ENCODE measurements around the gene RTN4RL1. TPM values are rescaled to one million over a fixed set of nuclear protein-coding genes. Genes with fewer than 3 reads are reported as not detected.

Gene RTN4RL1
- total RNA-seq, 1 donor = 1.1 TPM

GRCh38 chr17:2051061-2051932 is 26.2 kb upstream of the RTN4RL1 start:
- H4K20me1 ChIP-seq (ENCODE audit: insufficient read depth, low read length) = no peaks in the 10 kb centered on the region
- H3K9me3 ChIP-seq (ENCODE audit: low read depth, low read length) = no peaks in the 10 kb centered on the region
- H3K4me2 ChIP-seq (ENCODE audit: insufficient read depth, low read length) = peak overlapping the region; percentile 74
- peaks cover 17% of the 10 kb centered on the region for H3K4me1 ChIP-seq (ENCODE audit: insufficient read depth, low read length)
- no peak overlapping the region for H2AFZ ChIP-seq (ENCODE audit: low read length)
- TF ChIP-seq CTCF (IDR thresholded peaks at IDR 0.05; ENCODE audit: extremely low read depth, low read depth, low read length) = no peak
- peaks cover 1% of the 10 kb centered on the region for H3K36me3 ChIP-seq (ENCODE audit: insufficient read depth, low read length)
- DNase-seq (ENCODE audit: insufficient read length, low spot score, missing footprints) = peak; percentile 93
- peak overlapping the region; percentile 67 for H3K4me3 ChIP-seq (ENCODE audit: insufficient read depth, low read length)
- H3K79me2 ChIP-seq (ENCODE audit: insufficient read depth, low read length) = peaks cover 3% of the 10 kb centered on the region
- H3K27ac ChIP-seq (ENCODE audit: low read depth, low read length) = no peak overlapping the region
- H3K27me3 ChIP-seq (ENCODE audit: insufficient read depth, low read length) = peaks cover 7% of the 10 kb centered on the region

GRCh38 chr17:2050300-2051060 is 25.3 kb upstream of the RTN4RL1 start:
- H2AFZ ChIP-seq (ENCODE audit: low read length) = no peak overlapping the region
- peak; percentile 97 for DNase-seq (ENCODE audit: insufficient read length, low spot score, missing footprints)
- no peaks in the 10 kb centered on the region for H3K79me2 ChIP-seq (ENCODE audit: insufficient read depth, low read length)
- H3K36me3 ChIP-seq (ENCODE audit: insufficient read depth, low read length) = peaks cover 5% of the 10 kb centered on the region
- H4K20me1 ChIP-seq (ENCODE audit: insufficient read depth, low read length) = no peaks in the 10 kb centered on the region
- TF ChIP-seq CTCF (IDR thresholded peaks at IDR 0.05; ENCODE audit: extremely low read depth, low read depth, low read length) = no peak
- H3K27ac ChIP-seq (ENCODE audit: low read depth, low read length) = no peak overlapping the region
- H3K4me2 ChIP-seq (ENCODE audit: insufficient read depth, low read length) = peak overlapping the region; percentile 74
- peaks cover 17% of the 10 kb centered on the region for H3K4me1 ChIP-seq (ENCODE audit: insufficient read depth, low read length)
- H3K4me3 ChIP-seq (ENCODE audit: insufficient read depth, low read length) = peak overlapping the region; percentile 67
- peaks cover 7% of the 10 kb centered on the region for H3K27me3 ChIP-seq (ENCODE audit: insufficient read depth, low read length)
- no peaks in the 10 kb centered on the region for H3K9me3 ChIP-seq (ENCODE audit: low read depth, low read length)

DNA sequence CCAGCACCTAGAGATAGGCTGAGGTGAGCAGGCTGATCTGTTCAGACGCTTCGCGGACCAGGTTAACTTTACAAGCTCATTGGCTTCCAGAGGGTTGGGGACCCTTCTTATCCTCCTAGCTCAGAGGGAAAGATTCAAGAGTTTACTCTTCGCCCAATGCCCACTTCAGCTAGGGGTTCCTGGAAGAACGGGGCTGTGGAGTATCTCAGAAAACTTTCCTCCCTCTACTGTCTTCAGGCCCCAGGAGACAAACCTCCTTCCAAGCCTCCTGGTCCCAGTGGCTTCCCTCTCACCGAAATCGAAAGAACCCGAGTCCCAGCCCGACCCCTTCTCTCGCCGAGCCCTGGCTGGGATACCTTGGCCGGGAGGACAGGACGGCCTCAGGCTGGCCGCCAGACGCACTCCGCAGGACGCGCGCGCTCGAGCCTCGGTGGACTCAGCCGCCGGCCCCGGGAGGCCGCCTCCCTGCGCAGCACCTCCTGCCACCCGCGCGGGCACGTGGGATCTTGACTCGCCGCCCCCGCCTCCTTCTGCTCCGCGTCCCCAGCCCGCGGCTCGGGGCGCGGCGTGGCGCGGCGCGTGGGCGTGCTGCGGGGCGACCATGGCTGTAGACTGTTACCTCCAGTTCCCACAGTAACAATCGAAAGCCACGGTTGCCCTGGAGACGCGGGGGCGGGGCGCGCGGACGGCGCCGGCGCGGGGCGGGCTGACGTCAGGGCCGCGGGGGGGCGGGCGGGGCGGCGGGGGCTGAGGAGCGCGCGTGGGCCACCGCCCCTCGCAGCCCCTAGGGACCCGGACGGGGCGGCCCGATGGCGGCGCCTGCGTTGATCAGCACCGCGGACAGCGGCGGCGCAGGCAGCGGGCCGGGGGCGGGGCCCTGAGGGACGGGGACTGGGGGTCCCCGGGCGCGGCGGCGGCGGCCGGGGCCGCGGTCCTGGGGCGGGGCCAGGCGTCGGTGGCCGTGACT is 24.5 kb upstream of the RTN4RL1 start:
- Histone ChIP-seq H3K27ac (ENCODE audit: low read depth, low read length) (peak overlapping the region; percentile 88), H3K27me3 (ENCODE audit: insufficient read depth, low read length) (peaks cover 7% of the 10 kb centered on the region), H3K36me3 (ENCODE audit: insufficient read depth, low read length) (peaks cover 5% of the 10 kb centered on the region), H3K79me2 (ENCODE audit: insufficient read depth, low read length) (peaks cover 2% of the 10 kb centered on the region), H2AFZ (ENCODE audit: low read length) (peak overlapping the region; percentile 70), H4K20me1 (ENCODE audit: insufficient read depth, low read length) (no peaks in the 10 kb centered on the region), H3K9me3 (ENCODE audit: low read depth, low read length) (no peaks in the 10 kb centered on the region), H3K4me2 (ENCODE audit: insufficient read depth, low read length) (peak overlapping the region; percentile 100), H3K4me3 (ENCODE audit: insufficient read depth, low read length) (peak overlapping the region; percentile 89), H3K4me1 (ENCODE audit: insufficient read depth, low read length) (peaks cover 16% of the 10 kb centered on the region)
- DNase-seq (ENCODE audit: insufficient read length, low spot score, missing footprints) = peak; percentile 99
- TF ChIP-seq CTCF (IDR thresholded peaks at IDR 0.05; ENCODE audit: extremely low read depth, low read depth, low read length) = no peak
